HG03342 (cell line): ENCODE data around the gene BMERB1.
"Not testable (repeated sequence)": the region's sequence is repeated elsewhere in the genome, so short reads cannot be mapped to it uniquely, and the experiment has no call there.

Experiments used
- ATAC-seq: cut with Tn5 transposase; IDR thresholded peaks from one replicate; pipeline ENCODE4 v1.9.1; 2021; ENCODE audit warnings: mild to moderate bottlenecking, moderate library complexity; ENCODE audit not compliant: unreplicated experiment

Gene BMERB1

GRCh38 chr16:15607221-15607699 lies 172.9 kb downstream of the BMERB1 start:
- ATAC-seq = not testable (repeated sequence)

- no peak for ATAC-seq
Measured at GRCh38 chr16:15607700-15608396, 173.5 kb downstream of the BMERB1 start.

- no peak for ATAC-seq
Measured at GRCh38 chr16:15608398-15609285, 174.3 kb downstream of the BMERB1 start.

GRCh38 chr16:15609286-15609649 lies 174.9 kb downstream of the BMERB1 start:
- no peak for ATAC-seq

GRCh38 chr16:15610369-15610871 lies 176.0 kb downstream of the BMERB1 start:
- ATAC-seq = no peak

GRCh38 chr16:15611610-15612009 lies 177.2 kb downstream of the BMERB1 start:
- ATAC-seq = no peak

- ATAC-seq = no peak
Measured at GRCh38 chr16:15613676-15614075, 179.3 kb downstream of the BMERB1 start.

GRCh38 chr16:15616012-15616411 lies 181.6 kb downstream of the BMERB1 start:
- no peak for ATAC-seq

GRCh38 chr16:15616475-15617165 lies 182.2 kb downstream of the BMERB1 start:
- no peak for ATAC-seq

- ATAC-seq = no peak
Measured at GRCh38 chr16:15617901-15618300, 183.5 kb downstream of the BMERB1 start.

GRCh38 chr16:15618392-15618791 lies 184.0 kb downstream of the BMERB1 start:
- no peak for ATAC-seq

- ATAC-seq = no peak
Measured at GRCh38 chr16:15620611-15621195, 186.3 kb downstream of the BMERB1 start.

GRCh38 chr16:15621456-15621855 lies 187.1 kb downstream of the BMERB1 start:
- ATAC-seq = no peak

- ATAC-seq = no peak
Measured at GRCh38 chr16:15621889-15622288, 187.5 kb downstream of the BMERB1 start.

GRCh38 chr16:15631730-15632409 lies 197.5 kb downstream of the BMERB1 start:
- no peak for ATAC-seq

- ATAC-seq = no peak
Measured at GRCh38 chr16:15635926-15636325, 201.5 kb downstream of the BMERB1 start.

GRCh38 chr16:15636392-15636873 lies 202.0 kb downstream of the BMERB1 start:
- no peak for ATAC-seq
